Activated naive CD4-positive, alpha-beta T cell treated with anti-CD3 and anti-CD28 coated beads, Interleukin-2, amount 50 U/mL, for 72 hours (primary cell): ENCODE data around the gene ESX1. TPM values are rescaled to one million over a fixed set of nuclear protein-coding genes. Genes with fewer than 3 reads are reported as not detected.
"Not testable (repeated sequence)": the region's sequence is repeated elsewhere in the genome, so short reads cannot be mapped to it uniquely, and the experiment has no call there.

ENCODE experiments used
- ATAC-seq, 2 donors: fragments of 150-1000 bp; cut with Tn5 transposase; 2 replicates each; pipeline ENCODE4 v1.10.0; 2021; ENCODE audit warnings: mild to moderate bottlenecking in 2 of 2, moderate library complexity in 2 of 2
- DNase-seq, 2 donors: peaks; one replicate each; pipeline ENCODE4 v3.0.0; 2021 to 2022; ENCODE audit warnings: low spot score in 2 of 2
- H3K27ac Mint-ChIP-seq, 2 donors: one replicate each; pipeline ENCODE4 v1.8.0; 2022; ENCODE audit warnings: mild to moderate bottlenecking in 2 of 2, mixed read lengths in 2 of 2
- H3K36me3 Mint-ChIP-seq, 2 donors: one replicate each; pipeline ENCODE4 v1.8.0; 2022; ENCODE audit warnings: mixed read lengths in 2 of 2
- H3K9me3 Mint-ChIP-seq, 2 donors: one replicate each; pipeline ENCODE4 v1.8.0; 2022; ENCODE audit warnings: mixed read lengths in 2 of 2
- total RNA-seq, 2 donors: library from RNA; stranded (reverse); gene quantifications; one replicate each; pipeline ENCODE4 v1.2.3, GENCODE V29; 2022

The ESX1 gene
- total RNA-seq = not detected

DNA sequence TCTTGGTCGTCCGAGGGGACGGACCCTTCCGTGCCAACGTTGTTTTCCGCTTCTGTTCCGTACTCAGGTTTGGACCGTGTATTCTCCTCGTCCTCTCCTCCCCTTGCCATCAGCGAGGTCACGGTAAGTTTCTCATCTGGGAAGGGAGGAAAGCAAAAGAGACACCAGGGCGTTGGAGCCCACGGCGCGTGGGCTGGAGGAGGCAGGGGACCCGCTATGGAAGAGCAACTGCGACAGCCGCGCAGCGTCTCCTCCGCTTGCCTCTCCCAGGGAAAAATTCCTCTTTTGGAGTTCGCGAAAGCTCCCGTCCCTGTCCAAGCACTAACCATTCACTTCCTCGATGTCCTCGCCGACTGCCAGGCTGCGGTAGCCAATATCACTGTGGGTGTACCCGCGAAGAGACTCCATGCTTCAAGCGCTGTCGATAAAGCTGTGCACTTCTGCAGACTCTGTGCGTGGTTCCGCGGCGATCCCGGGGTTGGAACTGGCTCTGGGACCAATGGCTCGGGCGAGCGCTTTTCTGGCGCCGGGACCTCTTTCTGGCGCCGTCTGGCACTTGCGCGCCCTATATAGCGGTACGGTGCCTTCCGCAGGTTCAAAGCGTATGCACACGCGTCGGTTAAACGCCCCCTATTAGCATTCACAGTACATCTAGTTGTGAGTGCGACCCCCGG is at the start of gene ESX1:
ESX1 (minus strand) TSS at position 492 of the 674 bp plus-strand sequence; CDS start at position 408, 84 bp downstream.
- ATAC-seq = peak in 1 of 2 donors; percentile 51
- H3K9me3 Mint-ChIP-seq = no peaks in the 10 kb centered on the region
- H3K27ac Mint-ChIP-seq = no peak within 1 kb of the TSS
- H3K36me3 Mint-ChIP-seq = peaks cover 0 to 7% of the 10 kb centered on the region in 2 donors
- no peak for DNase-seq

- no peak for DNase-seq
- no peaks in the 10 kb centered on the region for H3K36me3 Mint-ChIP-seq
- H3K27ac Mint-ChIP-seq = no peak overlapping the region
- H3K9me3 Mint-ChIP-seq = no peaks in the 10 kb centered on the region
- ATAC-seq = no peak
These were observed 40.9 kb upstream of the ESX1 start for GRCh38 chrX:104295636-104296035.

DNA sequence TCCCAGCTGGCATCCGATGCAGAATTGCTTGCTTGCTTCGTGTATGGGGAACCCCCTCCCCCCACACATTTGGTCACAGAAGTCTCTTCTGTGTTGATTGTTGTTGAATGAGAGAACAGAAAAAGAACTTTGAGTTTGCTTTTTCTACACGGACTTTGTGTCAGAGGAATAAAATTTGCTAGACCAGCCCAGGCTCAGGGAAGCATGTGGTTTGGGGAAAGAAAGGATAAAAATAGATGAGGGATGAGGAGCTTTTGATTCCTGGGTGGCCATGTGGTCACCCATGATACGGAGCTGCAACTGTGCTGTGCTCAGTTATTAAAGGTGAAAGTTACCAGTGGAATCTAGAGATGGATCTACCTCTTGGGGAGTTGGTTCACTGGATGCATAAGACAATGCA is 34.2 kb upstream of the ESX1 start:
- Mint-ChIP-seq H3K27ac (no peak overlapping the region), H3K36me3 (no peaks in the 10 kb centered on the region), H3K9me3 (no peaks in the 10 kb centered on the region)
- ATAC-seq (no peak), DNase-seq (no peak)

DNA sequence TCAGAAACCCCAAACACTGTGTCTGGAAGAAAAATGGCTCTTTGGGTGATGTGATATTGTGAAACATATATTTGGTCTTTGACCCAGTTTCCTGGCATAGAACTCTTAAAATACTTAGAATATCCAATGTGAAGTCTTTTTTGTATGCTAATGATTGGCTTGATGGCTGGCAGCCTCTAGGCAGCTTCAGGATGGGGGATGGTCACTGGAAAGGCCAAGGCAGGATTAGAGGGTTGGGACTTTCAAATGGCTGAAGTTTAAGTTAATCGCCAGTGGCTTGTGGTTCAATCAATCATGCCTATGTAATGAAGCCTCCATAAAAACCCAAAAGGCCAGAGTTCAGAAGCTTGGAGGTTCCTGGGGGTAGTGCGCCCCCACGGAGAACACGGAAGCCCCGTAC is 33.5 kb upstream of the ESX1 start:
- ATAC-seq (no peak), DNase-seq (no peak)
- H3K27ac Mint-ChIP-seq = no peak overlapping the region
- no peaks in the 10 kb centered on the region for H3K36me3 Mint-ChIP-seq
- H3K9me3 Mint-ChIP-seq = no peaks in the 10 kb centered on the region

GRCh38 chrX:104285201-104285600 is 30.5 kb upstream of the ESX1 start:
- ATAC-seq = no peak
- Mint-ChIP-seq H3K27ac (no peak overlapping the region), H3K9me3 (no peaks in the 10 kb centered on the region), H3K36me3 (no peaks in the 10 kb centered on the region)
- DNase-seq = no peak

DNA sequence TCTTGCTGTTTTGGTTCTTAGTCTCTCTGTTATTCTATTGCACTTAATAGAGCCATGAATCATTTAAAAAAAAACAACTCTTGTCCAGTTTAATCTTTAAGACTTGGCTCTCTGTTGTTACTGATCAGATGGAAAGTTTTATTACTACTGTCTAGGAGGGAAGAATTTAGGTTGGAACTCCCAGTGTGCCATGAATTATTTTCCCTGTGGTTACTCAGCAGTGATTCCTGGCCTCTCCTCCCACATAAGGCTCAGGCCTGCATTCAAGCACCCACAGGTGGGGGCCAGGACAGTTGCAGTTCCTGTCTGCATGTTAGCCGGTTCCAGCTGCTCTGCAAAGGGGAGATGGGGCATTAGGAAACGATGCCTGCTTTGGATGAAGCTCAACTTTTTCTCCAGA is 29.8 kb upstream of the ESX1 start:
- H3K36me3 Mint-ChIP-seq = no peaks in the 10 kb centered on the region
- ATAC-seq (no peak), DNase-seq (no peak)
- no peaks in the 10 kb centered on the region for H3K9me3 Mint-ChIP-seq
- H3K27ac Mint-ChIP-seq = no peak overlapping the region

DNA sequence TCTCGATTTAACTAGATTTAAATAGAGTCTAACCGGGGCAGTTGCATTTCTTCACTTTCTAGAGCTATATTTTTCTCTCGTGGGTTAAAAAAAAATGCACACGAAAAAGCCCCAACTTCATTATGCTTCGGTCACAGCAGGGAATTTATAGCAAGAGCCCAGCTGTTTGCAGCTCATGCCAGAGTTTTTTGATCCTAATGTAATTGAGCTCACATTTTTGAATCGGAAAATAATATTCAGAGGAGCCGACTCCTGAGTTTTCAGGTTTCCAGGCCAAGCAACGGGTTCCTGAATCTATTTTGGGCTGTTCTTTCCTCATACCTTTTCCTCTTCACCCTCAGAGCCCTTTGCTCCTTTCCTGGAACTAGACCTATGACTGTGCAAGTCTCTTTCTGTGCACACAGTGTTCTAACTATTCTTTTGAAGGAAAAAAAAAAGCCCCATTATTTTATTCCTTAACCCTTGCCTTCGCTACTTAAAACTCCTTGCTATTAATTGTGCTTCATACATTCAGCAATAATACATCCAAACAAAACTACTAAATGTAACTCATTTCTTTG is 27.5 kb upstream of the ESX1 start:
- Mint-ChIP-seq H3K9me3 (no peaks in the 10 kb centered on the region), H3K27ac (no peak overlapping the region), H3K36me3 (no peaks in the 10 kb centered on the region)
- no peak for DNase-seq
- ATAC-seq = no peak

DNA sequence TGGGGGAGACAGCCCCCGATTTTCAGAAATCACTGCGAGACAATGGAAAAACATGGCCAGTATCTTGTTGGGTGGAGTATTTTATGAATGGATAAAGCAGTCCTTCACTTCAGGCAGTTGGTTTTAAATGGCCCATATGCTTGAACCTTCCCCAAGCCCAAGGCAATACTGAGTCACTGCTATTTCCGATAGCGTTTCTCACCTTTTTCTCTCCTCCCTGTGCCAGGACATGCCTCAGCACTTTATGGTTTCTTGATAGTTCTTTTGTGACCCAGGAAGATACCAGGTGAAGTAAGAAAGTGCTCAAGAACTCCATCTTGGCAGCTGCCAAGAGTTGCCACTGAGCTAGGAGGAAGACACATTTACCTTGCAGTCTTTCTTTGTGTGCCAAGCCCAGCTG is 26.8 kb upstream of the ESX1 start:
- ATAC-seq (no peak), DNase-seq (no peak)
- Mint-ChIP-seq H3K27ac (no peak overlapping the region), H3K9me3 (no peaks in the 10 kb centered on the region), H3K36me3 (no peaks in the 10 kb centered on the region)

DNA sequence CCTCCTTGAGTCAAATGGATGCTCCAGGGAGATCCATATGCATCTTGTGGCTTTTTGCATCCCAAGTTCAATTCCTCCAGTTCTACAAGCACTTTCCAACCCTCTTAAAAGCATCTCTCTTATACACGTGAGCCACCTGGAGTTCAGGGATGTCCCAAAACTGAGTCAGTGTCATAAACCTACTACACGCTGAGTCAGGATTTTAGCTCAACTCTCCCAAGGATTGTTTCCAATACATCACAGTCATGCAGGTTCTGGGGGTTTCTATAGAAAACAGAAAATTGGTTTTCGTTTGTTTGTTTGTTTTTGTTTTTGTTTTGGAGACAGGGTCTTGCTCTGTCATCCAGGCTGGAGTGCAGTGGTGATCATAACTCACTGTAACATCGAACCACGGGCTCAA is 25.9 kb upstream of the ESX1 start:
- Mint-ChIP-seq H3K27ac (no peak overlapping the region), H3K36me3 (no peaks in the 10 kb centered on the region), H3K9me3 (no peaks in the 10 kb centered on the region)
- DNase-seq (no peak), ATAC-seq (no peak)

DNA sequence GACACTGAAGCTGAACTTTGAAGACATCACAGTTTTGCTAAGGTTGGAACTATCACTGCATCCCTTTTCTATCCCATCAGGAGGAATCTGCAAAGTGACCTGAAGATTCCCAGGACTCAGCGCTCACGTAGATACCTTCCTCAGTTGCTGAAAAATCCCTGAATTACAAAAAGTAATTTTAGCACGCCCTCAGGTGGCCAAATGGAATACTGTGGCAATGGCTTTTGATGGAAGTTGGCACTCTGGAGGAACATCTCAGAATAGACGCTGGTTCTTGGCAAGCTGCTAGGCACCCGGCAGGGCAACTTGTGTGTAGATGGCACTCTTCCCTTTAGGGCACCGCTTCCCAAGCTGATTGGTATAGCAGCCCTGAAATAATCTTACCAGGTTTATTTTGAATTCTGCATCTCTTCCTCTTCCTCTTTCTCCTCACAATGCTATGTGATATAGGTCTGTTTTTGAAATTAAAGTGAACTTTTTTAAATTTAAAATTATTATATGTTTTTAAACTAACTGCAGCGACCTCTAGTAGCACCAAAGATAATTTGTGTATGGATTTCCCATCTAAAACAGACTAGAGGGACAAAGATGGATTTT is 16.3 kb upstream of the ESX1 start:
- H3K27ac Mint-ChIP-seq = no peak overlapping the region
- H3K36me3 Mint-ChIP-seq = no peaks in the 10 kb centered on the region
- DNase-seq (peak in 1 of 2 donors; percentile 36), ATAC-seq (peak; percentile 28 to 48)
- H3K9me3 Mint-ChIP-seq = no peaks in the 10 kb centered on the region

- no peak for DNase-seq
- no peak overlapping the region for H3K27ac Mint-ChIP-seq
- ATAC-seq = no peak
- H3K9me3 Mint-ChIP-seq = no peaks in the 10 kb centered on the region
- no peaks in the 10 kb centered on the region for H3K36me3 Mint-ChIP-seq
These were observed 15.5 kb upstream of the ESX1 start for GRCh38 chrX:104270212-104270611.

GRCh38 chrX:104255465-104255864 is 732 bp upstream of the ESX1 start:
- peaks cover 0 to 7% of the 10 kb centered on the region in 2 donors for H3K36me3 Mint-ChIP-seq
- ATAC-seq = no peak
- no peaks in the 10 kb centered on the region for H3K9me3 Mint-ChIP-seq
- no peak overlapping the region for H3K27ac Mint-ChIP-seq
- no peak for DNase-seq

DNA sequence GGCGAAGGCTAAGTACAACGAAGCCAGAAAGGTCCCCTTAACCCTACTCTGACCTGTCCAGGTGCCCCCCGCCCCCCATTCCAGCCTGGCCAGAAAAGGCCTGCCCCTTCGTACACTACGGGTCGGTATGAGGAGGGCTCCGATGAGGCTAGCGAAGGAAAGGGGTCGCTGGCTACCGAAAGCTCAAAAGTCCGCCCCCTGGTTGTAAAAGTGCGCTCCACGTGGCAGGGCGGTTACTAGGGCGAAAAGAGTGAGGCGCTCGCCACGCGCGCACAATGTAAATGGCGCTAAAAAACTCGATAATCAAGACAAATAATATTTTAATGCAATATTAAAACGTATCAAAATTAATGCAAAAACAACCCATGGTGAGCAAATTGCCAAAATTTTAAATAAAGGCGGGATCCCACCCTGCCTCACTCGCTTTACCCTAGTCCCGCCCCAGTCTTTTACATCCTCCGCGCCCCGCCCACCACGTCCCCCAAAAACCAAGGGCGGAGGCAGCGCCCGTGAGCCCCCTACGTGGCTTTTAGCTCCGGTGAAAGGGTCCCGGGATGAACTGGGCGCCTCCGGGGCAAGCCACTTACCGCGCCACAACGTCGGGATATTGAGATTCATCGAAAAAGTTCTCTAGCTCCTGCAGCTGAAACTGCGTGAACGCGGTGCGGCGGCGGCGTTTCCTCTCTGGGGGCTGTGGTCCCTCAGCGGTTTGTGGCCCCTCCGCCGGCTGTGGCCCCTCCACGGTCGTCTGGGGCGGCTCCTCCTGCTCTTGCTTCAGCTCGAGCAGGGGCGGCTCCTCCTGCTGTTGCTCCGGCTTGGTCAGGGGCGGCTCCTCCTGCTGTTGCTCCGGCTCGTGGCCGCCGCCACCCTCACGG is 929 bp downstream of the ESX1 start:
- ATAC-seq (peak in 1 of 2 donors; percentile 3), DNase-seq (no peak)
- Mint-ChIP-seq H3K27ac (no peak overlapping the region), H3K9me3 (no peaks in the 10 kb centered on the region), H3K36me3 (peaks cover 0 to 7% of the 10 kb centered on the region in 2 donors)

DNA sequence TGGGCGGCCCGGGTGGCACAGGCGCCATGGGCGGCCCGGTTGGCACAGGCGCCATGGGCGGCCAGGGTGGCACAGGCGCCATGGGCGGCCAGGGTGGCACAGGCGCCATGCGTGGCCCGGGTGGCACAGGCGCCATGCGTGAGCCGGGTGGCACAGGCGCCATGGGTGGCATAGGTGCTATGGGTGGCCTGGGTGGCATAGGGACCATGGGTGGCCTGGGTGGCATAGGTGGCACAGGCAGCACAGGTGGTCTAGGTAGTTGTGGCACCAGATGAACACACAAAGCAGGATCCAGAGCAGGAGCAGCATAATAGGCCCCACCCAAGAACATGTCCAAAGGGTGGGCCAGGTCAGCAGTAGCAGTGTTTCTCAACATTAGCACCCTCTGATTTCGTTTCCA is 4.3 kb downstream of the ESX1 start:
- no peak for ATAC-seq
- Mint-ChIP-seq H3K27ac (no peak overlapping the region), H3K9me3 (no peaks in the 10 kb centered on the region), H3K36me3 (peaks cover 0 to 7% of the 10 kb centered on the region in 2 donors)
- DNase-seq = no peak

DNA sequence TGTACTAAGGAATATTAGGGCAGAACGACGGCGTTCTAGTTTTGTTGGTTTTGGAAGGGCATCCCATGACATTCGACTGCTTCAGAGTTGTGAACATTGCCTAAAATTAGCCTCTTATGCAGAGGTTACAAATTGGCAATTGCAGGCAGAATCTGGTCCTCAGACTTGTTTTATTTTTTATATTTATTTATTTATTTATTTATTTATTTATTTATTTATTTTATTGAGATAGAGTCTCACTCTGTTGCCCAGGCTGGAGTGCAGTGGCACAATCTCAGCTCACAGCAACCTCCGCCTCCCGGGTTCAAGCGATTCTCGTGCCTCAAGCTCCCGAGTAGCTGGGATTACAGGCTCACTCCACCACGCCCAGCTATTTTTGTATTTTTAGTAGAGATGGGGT is 24.7 kb downstream of the ESX1 start:
- not testable (repeated sequence) for H3K9me3 Mint-ChIP-seq, H3K36me3 Mint-ChIP-seq, ATAC-seq, H3K27ac Mint-ChIP-seq, DNase-seq

- ATAC-seq (no peak), DNase-seq (no peak)
- Mint-ChIP-seq H3K9me3 (no peaks in the 10 kb centered on the region), H3K36me3 (no peaks in the 10 kb centered on the region), H3K27ac (no peak overlapping the region)
These were observed 43.5 kb downstream of the ESX1 start for GRCh38 chrX:104211187-104211586.

DNA sequence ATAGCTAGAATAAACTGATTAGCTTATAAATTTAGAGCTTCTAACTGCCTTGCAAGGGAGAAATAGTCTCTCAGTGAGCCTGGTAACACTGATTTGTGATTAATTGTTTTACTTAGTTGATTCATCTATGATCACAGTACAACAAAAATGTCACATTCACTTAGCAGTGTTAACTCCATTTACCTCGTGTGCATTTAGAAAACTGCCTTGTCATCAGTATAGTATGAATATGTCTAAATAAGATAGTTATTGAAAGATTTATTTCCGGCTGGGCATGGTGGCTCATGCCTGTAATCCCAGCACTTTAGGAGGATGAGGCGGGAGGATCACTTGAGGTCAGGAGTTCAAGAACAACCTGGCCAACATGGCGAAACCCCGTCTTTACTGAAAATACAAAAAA is 49.2 kb downstream of the ESX1 start:
- Mint-ChIP-seq H3K27ac (no peak overlapping the region), H3K36me3 (no peaks in the 10 kb centered on the region), H3K9me3 (no peaks in the 10 kb centered on the region)
- no peak for DNase-seq
- no peak for ATAC-seq
